Panc1 (cell line): ENCODE results near the gene EIF4E3. TPM values are rescaled to one million over a fixed set of nuclear protein-coding genes. Genes with fewer than 3 reads are reported as not detected.

Experiments
- ATAC-seq: fragments of 200-7000 bp; cut with Tn5 transposase; 2 replicates; pipeline ENCODE4 v1.9.1; 2020; ENCODE audit warnings: mild to moderate bottlenecking, moderate library complexity
- BruUV-seq: library from RNA; stranded (reverse); fragments of 400-500 nt; replicated peaks from 2 replicates; lab custom pipeline; 2021; lab: Mats Ljungman, UMichigan
- CTCF ChIA-PET: fragments of 300-600 bp; sonication (Branson Sonifier 250); formaldehyde crosslinking; loops from one replicate; lab custom pipeline; 2022; ENCODE audit warnings: antibody characterized with exemption; lab: Charles Lee
- POLR2A ChIA-PET: fragments of 300-600 bp; sonication (Branson Sonifier 250); formaldehyde crosslinking; loops from one replicate; lab custom pipeline; 2022; ENCODE audit warnings: antibody characterized with exemption; lab: Charles Lee
- DNase-seq: peaks from one replicate; pipeline ENCODE4 v3.0.0-alpha.2; 2010; ENCODE audit warnings: low read depth, low spot score
- H3K27ac ChIP-seq: 2 replicates; pipeline ENCODE4 v1.5.1; 2011; ENCODE audit warnings: mild to moderate bottlenecking, low read length, inconsistent platforms
- H3K27me3 ChIP-seq: fragments of 200-500 bp; sonication (Bioruptor generic); 2 replicates; pipeline ENCODE4 v1.6.0; 2014; ENCODE audit warnings: low read length, inconsistent platforms; ENCODE audit not compliant: control insufficient read depth, insufficient read depth
- H3K36me3 ChIP-seq: fragments of 200-500 bp; sonication (Bioruptor generic); 2 replicates; pipeline ENCODE4 v1.5.1; 2014; ENCODE audit warnings: inconsistent platforms, mild to moderate bottlenecking, low read length, moderate library complexity; ENCODE audit not compliant: control insufficient read depth, insufficient read depth
- H3K4me1 ChIP-seq: 2 replicates; pipeline ENCODE4 v1.5.1; 2011; ENCODE audit warnings: inconsistent platforms, mild to moderate bottlenecking, low read length, moderate library complexity; ENCODE audit not compliant: control insufficient read depth, insufficient read depth
- H3K4me3 ChIP-seq, 2 experiments: 2 replicates each; pipeline ENCODE4 v1.5.1; 2011 to 2012; ENCODE audit warnings: low read depth in 2 of 2, low read length in 2 of 2, mild to moderate bottlenecking in 2 of 2, inconsistent platforms in 1 of 2, moderate library complexity in 1 of 2
- H3K9me3 ChIP-seq: fragments of 200-500 bp; sonication (Bioruptor generic); 2 replicates; pipeline ENCODE4 v1.5.1; 2014; ENCODE audit warnings: low read depth, mild to moderate bottlenecking, inconsistent platforms, low read length, moderate library complexity; ENCODE audit not compliant: control insufficient read depth, insufficient read depth
- CTCF ChIP-seq: fragments of 450-650 bp; IDR thresholded peaks from 2 replicates; pipeline ENCODE4 v1.5.1; 2017; ENCODE audit warnings: mild to moderate bottlenecking
- POLR2AphosphoS5 ChIP-seq: IDR thresholded peaks from 2 replicates; pipeline ENCODE4 v1.6.1; 2012; ENCODE audit warnings: mild to moderate bottlenecking, low read depth, low read length, moderate library complexity
- REST ChIP-seq, 2 experiments: IDR thresholded peaks; 2 replicates each; pipeline ENCODE4 v1.6.1; 2011 to 2012; ENCODE audit warnings: low read depth in 2 of 2, control low read depth in 1 of 2, low read length in 1 of 2, mild to moderate bottlenecking in 1 of 2, moderate library complexity in 1 of 2; ENCODE audit not compliant: insufficient read depth in 1 of 2
- SIN3A ChIP-seq: IDR thresholded peaks from 2 replicates; pipeline ENCODE4 v1.6.1; 2012; ENCODE audit warnings: low read depth, mild to moderate bottlenecking, low read length, moderate library complexity, borderline replicate concordance; ENCODE audit not compliant: insufficient read depth
- TCF7L2 ChIP-seq: IDR thresholded peaks from 2 replicates; pipeline ENCODE4 v1.6.1; 2011; ENCODE audit warnings: mild to moderate bottlenecking, low read depth, low read length, inconsistent platforms
- in situ Hi-C: cut with HindIII; loops from 2 replicates; pipeline ENCODE4 v1.10.0; 2016; ENCODE audit warnings: low sequenced_read_pairs, low pct_unique_long_range_greater_than_20kb
- intact Hi-C: fragments of 100-400 bp; cut with micrococcal nuclease; formaldehyde crosslinking; loops from one replicate; pipeline ENCODE4 v1.10.0; 2022; ENCODE audit not compliant: unreplicated experiment
- total RNA-seq: library from RNA; stranded (reverse); gene quantifications from one replicate; pipeline ENCODE4 v1.2.1, GENCODE V29; 2021; ENCODE audit not compliant: unreplicated experiment

EIF4E3 gene
- total RNA-seq, 1 experiment from 2014 or later, result 0.39 TPM

GRCh38 chr3:71672340-71672739 is 52.9 kb downstream of the EIF4E3 start:
- ATAC-seq, result no peak
- POLR2A ChIA-PET, result no interaction called here
- no TSS peak for BruUV-seq
- in situ Hi-C loops (no loop called here), intact Hi-C loops (no loop called here)
- H3K4me3 ChIP-seq, result no peak overlapping the region
- CTCF ChIA-PET, result no interaction called here
- H3K27me3 ChIP-seq, result no peaks in the 10 kb centered on the region
- H3K27ac ChIP-seq, result no peak overlapping the region
- no peaks in the 10 kb centered on the region for H3K9me3 ChIP-seq
- TF ChIP-seq CTCF (no peak), REST (IDR thresholded peaks at IDR 0.05; ENCODE audit: insufficient read depth in 1 of 2, low read depth in 2 of 2, low read length in 1 of 2) (no peak), SIN3A (no peak), TCF7L2 (no peak), POLR2AphosphoS5 (no peak)
- DNase-seq, result no peak
- no peaks in the 10 kb centered on the region for H3K4me1 ChIP-seq
- no peaks in the 10 kb centered on the region for H3K36me3 ChIP-seq

- CTCF ChIA-PET, result no interaction called here
- Histone ChIP-seq H3K4me3 (no peak overlapping the region), H3K27ac (no peak overlapping the region), H3K27me3 (no peaks in the 10 kb centered on the region), H3K4me1 (no peaks in the 10 kb centered on the region), H3K9me3 (no peaks in the 10 kb centered on the region), H3K36me3 (no peaks in the 10 kb centered on the region)
- intact Hi-C loops, result no loop called here
- ATAC-seq, result no peak
- BruUV-seq, result no TSS peak
- DNase-seq, result no peak
- in situ Hi-C loops, result no loop called here
- POLR2A ChIA-PET, result no interaction called here
- TF ChIP-seq TCF7L2 (no peak), POLR2AphosphoS5 (no peak), REST (IDR thresholded peaks at IDR 0.05; ENCODE audit: insufficient read depth in 1 of 2, low read depth in 2 of 2, low read length in 1 of 2) (no peak), CTCF (no peak), SIN3A (no peak)
Measured at GRCh38 chr3:71671216-71671845, 53.9 kb downstream of the EIF4E3 start.
